ENCODE measurements around the gene URI1. TPM values are rescaled to one million over a fixed set of nuclear protein-coding genes. Genes with fewer than 3 reads are reported as not detected.
"Not testable (repeated sequence)": the region's sequence is repeated elsewhere in the genome, so short reads cannot be mapped to it uniquely, and the experiment has no call there.

URI1 gene
- total and polyA plus RNA-seq, 2 of the 8 experiments (the other 6 are each of a cell fraction or from before 2014, with no cell fraction given) = 27.7 to 64.3 TPM

- H3K4me3 ChIP-seq (ENCODE audit: extremely low read depth in 1 of 4, insufficient read depth in 2 of 4, low read depth in 3 of 4, low read length in 4 of 4); H2BK15ac ChIP-seq (ENCODE audit: low read length); H3K4me2 ChIP-seq (ENCODE audit: insufficient read depth in 1 of 2, low read depth in 2 of 2, low read length in 2 of 2); H4K20me1 ChIP-seq (replicated peaks in 1 of 2; ENCODE audit: control insufficient read depth in 1 of 2, insufficient read depth in 2 of 2, low read length in 2 of 2); H3K4ac ChIP-seq (replicated peaks; ENCODE audit: insufficient read length, low read depth, low read length); H4K91ac ChIP-seq (replicated peaks; ENCODE audit: insufficient read length, low read length); H3K14ac ChIP-seq (ENCODE audit: insufficient read length); H3K9me3 ChIP-seq (ENCODE audit: insufficient read depth in 2 of 2, low read depth in 1 of 2, low read length in 1 of 2); H2BK20ac ChIP-seq (ENCODE audit: low read length); H2AFZ ChIP-seq (ENCODE audit: low read length); H2AK5ac ChIP-seq (ENCODE audit: low read depth, low read length); H3K9ac ChIP-seq (replicated peaks in 1 of 4; ENCODE audit: extremely low read depth in 1 of 4, low read depth in 3 of 4, low read length in 3 of 4); H4K8ac ChIP-seq (ENCODE audit: extremely low read depth, insufficient read depth, low read length); H3K79me2 ChIP-seq (ENCODE audit: control insufficient read depth in 1 of 2, insufficient read depth in 2 of 2, low read length in 2 of 2); POLR2A ChIA-PET (ENCODE audit: partially characterized antibody); H3K27me3 ChIP-seq (replicated peaks in 1 of 4; ENCODE audit: control insufficient read depth in 3 of 4, extremely low read depth in 1 of 4, insufficient read depth in 3 of 4, low read length in 3 of 4); H2BK120ac ChIP-seq (replicated peaks; ENCODE audit: low read depth, low read length); H2BK5ac ChIP-seq (ENCODE audit: low read depth, low read length); H4K5ac ChIP-seq (ENCODE audit: insufficient read length, low read depth, low read length); H2BK12ac ChIP-seq (ENCODE audit: low read depth, low read length); H3K27ac ChIP-seq (ENCODE audit: low read depth, low read length); H3K4me1 ChIP-seq (replicated peaks in 1 of 4; ENCODE audit: control insufficient read depth in 3 of 4, insufficient read depth in 4 of 4, low read length in 3 of 4); H3K56ac ChIP-seq (replicated peaks; ENCODE audit: insufficient read length, low read depth, low read length); H3K23me2 ChIP-seq (ENCODE audit: low read depth, low read length); H3K23ac ChIP-seq (ENCODE audit: insufficient read length); CTCF ChIA-PET (ENCODE audit: partially characterized antibody); H3K36me3 ChIP-seq (ENCODE audit: control insufficient read depth in 2 of 4, insufficient read depth in 4 of 4, low read length in 3 of 4); H3K79me1 ChIP-seq (ENCODE audit: low read depth, low read length); H3K18ac ChIP-seq (ENCODE audit: extremely low read depth, low read length); FAIRE-seq; DNase-seq (ENCODE audit: low read depth in 1 of 2, low spot score in 2 of 2): not testable (repeated sequence)
- WGBS, 2 experiments (ENCODE audit: extremely low coverage in 1 of 2, insufficient coverage in 1 of 2, insufficient read length in 1 of 2, insufficient replicate concordance in 2 of 2, low coverage in 1 of 2, low lambda C conversion rate in 2 of 2, missing lambda C conversion rate in 1 of 2) = 72% methylated on average over 2 of the region's 2 CpGs; no CpG with 5 or more reads in 1 of the 2 experiments
Observed at GRCh38 chr19:29915832-29916231, 26.2 kb upstream of the URI1 start.

Data from H1 (cell line).